Stimulated activated CD8-positive, alpha-beta memory T cell treated with anti-CD3 and anti-CD28 coated beads, Interleukin-7, amount 100 ng/mL, for 24 hours (primary cell): ENCODE measurements around the gene PSMA5.
"Not testable (repeated sequence)": the region's sequence is repeated elsewhere in the genome, so short reads cannot be mapped to it uniquely, and the experiment has no call there.

Experiments
- DNase-seq: peaks from one replicate; pipeline ENCODE4 v3.0.0-alpha.2; 2020; ENCODE audit warnings: low read depth

PSMA5 gene

DNA sequence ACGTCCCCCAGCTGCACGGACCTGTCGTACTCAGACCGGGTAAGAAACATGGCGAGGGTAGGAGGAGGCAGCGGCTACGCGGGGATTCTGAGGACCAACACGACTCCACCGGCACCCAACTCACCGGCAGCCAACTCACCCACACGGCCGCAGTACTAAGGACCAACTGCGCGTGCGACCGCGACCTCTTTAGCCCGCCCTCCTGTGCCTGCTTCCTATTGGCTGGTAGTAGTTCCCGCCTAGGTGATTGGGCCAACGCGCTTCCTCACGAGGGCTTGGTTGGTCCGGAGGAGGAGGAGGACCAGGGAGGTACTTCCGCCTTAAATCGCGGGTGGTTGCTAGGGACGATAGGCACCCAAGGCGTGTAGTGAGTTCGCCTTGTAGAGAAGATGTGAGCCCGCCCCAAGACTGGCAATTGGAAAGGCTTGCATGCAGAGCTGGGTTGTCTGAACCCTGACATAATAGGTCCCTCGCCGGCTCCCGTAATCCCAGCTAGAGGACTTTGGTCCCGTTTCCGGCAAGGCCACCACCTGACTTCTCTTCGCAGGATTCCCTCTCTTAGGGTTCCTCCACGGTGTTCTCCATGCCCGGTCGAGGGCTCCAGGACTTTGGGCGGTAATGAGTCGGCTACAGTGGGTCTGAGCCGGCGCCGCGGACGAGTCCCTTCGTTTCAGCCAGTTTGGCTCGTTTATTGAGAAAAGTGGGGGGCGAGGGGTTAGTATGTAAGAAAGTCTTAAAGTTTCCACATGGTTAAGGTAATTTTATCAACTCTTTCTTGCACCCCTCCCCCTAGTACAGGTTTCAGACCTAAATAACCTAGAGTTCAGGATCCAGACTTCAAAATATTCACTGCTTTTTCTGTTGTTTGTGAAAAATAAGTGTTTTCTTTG, at the start of gene PSMA5:
Gene PSMA5, minus strand, starts transcription at position 168 of the 890 bp plus-strand sequence. Its CDS starts 118 bp downstream, at position 50.
- DNase-seq, result peak; percentile 89

DNA sequence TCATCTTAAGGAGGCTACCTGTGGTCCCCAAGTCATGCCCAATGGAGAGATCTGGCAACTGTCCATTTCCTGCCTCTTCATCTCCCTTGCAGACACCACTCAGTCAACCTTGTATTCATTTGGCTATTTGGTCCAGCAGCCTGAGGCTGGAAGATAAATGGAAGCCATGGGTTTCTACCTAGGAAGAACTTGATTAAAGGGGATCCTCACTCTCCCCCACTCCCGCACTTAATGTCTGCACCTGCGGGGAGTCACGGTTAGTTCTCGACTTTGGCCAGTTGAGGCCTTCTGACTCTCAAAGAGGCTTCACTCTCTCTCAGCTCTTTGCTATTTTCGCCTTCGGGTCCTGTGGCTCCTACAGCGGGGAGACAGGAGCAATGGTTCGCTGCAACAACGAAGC, 49.0 kb upstream of the PSMA5 start:
- DNase-seq, result no peak

DNA sequence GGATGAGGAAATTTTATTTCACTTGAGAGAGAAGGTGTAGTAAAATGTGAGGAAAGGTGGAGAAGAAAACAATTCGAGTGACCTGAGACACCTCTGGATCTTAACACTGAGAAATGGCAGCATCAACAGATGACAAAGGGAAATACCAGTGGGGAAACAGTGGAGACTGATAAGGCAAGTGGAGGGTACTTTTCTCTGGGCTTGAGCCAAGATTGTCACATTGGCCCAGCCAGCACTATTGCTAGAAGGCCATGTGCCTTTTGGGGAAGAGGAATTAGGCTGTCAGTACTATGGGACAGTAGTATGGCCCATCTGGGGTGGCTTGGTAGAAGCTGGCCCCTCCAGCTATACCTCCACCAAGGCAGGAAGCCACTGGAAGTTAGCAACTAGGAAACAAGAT, 48.4 kb upstream of the PSMA5 start:
- no peak for DNase-seq

- not testable (repeated sequence) for DNase-seq
Measured at GRCh38 chr1:109473284-109474057, 47.2 kb upstream of the PSMA5 start.

- DNase-seq, result no peak
Measured at GRCh38 chr1:109472779-109473178, 46.5 kb upstream of the PSMA5 start.

DNA sequence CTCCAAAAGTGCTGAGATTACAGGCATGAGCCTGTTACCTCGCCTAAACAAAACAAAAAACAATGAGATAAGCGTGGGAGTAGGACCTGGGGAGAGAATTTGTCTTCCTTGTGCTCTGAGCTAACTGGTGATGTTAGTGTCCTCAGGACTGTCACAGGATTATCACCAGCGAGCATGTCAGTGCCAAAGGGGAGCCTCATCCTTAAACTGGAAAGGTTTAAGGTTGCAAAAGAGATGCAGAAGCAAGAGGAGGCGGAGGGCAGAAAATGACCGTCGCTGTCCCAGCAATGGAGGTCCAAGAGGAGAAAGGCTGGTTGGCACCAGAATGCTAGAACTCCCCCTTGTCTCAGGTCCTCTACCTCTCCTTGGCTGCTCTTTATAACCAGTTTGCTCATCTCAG, 44.0 kb upstream of the PSMA5 start:
- no peak for DNase-seq

DNA sequence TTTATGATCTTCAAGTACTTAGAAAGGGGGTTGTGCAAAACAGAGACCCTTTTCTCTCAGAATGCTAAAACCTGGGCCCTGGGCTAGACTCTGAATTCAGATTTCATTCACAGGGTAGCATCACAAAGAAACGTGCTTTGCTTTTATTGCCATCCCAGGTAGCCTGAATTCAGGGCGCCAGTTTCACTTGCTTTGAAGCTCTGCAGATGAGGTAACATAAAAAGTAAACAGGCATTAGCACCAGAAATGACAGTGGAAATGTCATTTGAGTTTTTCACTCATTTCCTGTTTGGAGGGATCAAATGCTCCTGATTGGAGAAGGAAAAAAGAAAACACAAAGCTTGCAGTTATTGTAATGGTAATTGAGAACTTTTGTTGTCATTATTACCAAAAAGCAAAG, 42.7 kb upstream of the PSMA5 start:
- no peak for DNase-seq

DNA sequence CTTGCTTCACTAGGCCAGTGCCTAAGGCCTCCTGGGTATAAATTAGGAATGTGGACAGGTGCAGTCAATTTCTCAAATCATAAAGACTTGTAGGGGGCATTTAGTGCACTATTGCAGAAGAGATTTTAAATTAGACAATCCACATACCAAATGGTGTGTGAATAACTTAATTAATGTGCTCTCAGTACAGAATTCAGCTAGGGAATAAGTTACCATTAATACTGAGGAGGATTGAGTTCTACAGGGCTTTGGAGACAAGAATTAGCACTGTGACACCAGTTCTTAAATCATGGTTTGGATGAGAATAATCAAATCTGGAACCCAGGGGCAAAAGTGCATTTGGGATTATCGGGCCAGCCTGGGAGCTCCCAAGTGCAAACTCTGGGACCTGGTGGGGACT, 41.8 kb upstream of the PSMA5 start:
- no peak for DNase-seq

DNA sequence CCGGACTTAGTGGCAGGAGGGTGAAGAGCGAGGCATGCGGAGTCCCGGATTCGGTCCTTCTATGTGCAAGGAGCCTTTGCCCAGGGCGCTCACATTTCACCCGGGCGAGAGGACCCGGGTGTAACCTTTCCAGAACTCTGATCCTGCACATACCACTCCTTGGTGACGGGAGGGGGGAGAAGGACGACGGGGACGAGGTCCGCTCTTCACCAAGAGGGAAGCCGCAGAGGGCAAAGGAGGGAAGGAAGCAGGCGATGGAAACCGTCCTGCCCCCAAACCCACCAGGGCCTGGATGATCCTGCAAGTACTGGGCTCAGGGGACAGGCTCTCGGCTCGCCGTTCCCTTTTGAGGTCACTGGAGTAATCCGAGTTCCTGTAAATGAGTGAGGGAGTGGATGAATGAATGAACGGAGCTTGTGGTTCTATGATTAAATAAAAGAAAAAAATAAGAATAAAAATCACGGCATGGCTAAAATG, 41.1 kb upstream of the PSMA5 start:
- no peak for DNase-seq

GRCh38 chr1:109466452-109467300, 40.4 kb upstream of the PSMA5 start, which contains the start of gene SYPL2:
Gene SYPL2, plus strand, starts transcription at chr1:109466546. Its CDS starts 298 bp downstream, at chr1:109466844.
- DNase-seq, result no peak

- no peak for DNase-seq
Measured at GRCh38 chr1:109466125-109466451, 39.8 kb upstream of the PSMA5 start.

DNA sequence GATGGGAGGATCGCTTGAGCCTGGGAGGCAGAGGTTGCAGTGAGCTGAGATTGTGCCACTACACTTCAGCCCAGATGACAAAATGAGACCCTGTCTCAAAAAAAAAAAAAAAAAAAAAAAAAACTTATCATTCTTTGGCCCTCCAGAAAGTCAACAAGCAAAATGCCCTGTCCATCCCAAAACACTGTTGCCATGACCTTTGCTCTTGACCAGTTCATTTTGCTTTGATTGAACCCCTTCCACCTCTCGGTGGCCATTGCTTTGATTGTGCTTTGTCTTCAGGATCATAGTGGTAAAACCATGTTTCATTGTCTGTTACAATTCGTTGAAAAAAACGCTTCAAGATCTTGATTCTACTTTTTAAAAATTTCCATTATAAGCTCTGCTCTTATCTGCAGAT, 31.6 kb upstream of the PSMA5 start:
- no peak for DNase-seq

DNA sequence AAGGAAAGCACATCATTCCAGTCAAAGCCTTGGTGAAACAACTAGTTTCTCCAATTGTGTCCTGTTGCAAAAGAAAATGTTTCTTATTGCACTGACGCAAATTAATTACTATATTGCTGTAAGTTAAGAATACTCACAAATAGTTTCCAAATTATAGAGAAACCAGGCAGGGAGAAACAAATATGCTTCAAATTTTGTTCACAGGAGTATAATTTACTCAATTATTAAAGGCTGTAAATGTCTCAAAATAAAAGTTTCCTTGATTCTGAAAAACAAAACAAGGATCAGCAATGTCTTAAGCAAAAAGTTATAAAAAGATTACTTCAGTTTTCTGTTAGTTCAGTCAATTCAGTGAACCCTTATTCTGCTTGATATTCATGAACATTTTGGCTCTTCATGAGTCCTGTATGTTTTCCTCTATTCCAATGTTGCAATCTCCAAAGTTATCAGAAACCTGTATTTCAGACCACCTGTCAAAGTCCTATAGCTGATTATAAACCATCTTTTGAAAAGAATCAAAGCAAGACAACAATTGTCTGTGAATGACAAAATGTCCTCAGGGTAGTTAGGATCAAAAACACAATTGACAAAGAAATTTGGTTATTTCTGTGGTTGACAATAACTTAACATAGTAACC, 28.4 kb upstream of the PSMA5 start:
- DNase-seq, result no peak

DNA sequence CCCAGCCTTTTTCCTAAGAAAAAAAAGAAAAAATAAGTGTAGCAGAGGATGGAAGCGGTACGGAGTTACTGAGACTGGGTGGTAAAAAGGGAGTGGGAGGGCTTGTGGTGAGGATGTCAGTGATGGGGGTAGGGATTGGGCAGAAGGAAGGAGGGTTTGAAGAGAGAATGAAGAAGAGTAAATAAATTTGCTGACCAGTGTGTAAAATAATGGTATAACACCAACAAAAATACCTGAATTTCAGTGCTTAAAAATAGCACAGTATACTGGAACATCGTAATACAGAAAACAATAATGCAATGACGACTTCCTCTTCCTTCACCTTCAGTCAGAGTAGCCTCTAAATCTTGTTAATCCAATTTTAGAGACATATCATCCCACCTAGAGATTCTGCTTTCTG, 21.3 kb upstream of the PSMA5 start:
- DNase-seq, result no peak

GRCh38 chr1:109445949-109446695, 19.9 kb upstream of the PSMA5 start:
- DNase-seq, result not testable (repeated sequence)

- DNase-seq, result no peak
Measured at GRCh38 chr1:109444346-109444745, 18.1 kb upstream of the PSMA5 start.

DNA sequence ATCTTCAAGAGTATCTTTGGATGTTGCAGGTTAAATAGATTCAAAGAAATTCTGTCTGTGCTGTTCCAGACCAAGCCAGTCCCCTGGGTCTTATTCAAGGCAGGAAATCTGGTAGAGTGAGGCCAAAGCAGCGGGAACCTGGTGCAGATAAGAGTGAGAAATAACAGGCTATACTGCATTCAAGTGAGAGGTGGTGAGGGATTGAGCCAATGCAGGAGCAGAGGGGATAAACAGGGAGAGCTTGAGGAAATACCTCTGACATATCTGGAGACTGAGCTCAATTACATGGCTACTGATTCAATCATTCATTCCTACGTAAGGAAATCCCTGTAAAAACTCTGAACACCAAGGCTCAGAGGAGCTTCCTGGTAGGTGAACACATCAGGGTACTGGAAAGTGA, 17.2 kb upstream of the PSMA5 start:
- no peak for DNase-seq

- DNase-seq, result no peak
Measured at GRCh38 chr1:109441069-109441468, 14.8 kb upstream of the PSMA5 start.

GRCh38 chr1:109438798-109439297, 12.6 kb upstream of the PSMA5 start:
- no peak for DNase-seq

GRCh38 chr1:109434484-109434883, 8.2 kb upstream of the PSMA5 start:
- no peak for DNase-seq

DNA sequence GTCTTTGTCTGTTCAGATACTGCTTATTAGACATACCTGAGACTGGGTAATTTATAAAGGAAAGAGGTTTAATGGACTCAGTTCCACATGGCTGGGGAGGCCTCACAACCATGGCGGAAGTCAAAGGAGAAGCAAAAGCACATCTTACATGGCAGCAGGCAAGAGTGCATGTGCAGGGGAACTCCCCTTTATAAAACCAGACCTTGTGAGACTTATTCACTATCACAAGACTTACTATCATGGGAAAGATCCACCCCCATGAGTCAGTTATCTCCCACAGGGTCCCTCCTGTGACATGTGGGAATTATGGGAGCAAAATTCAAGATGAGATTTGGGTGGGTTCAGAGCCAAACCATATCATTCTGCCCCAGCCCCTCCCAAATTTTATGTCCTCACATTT, 7.1 kb upstream of the PSMA5 start:
- DNase-seq, result no peak
